ENCODE results near the gene TCAIM. TPM values are rescaled to one million over a fixed set of nuclear protein-coding genes. Genes with fewer than 3 reads are reported as not detected.
A peak's percentile ranks its signal among the peaks of the same experiment; 100 is the strongest.
"Not testable (repeated sequence)": the region's sequence is repeated elsewhere in the genome, so short reads cannot be mapped to it uniquely, and the experiment has no call there.

The TCAIM gene
- total RNA-seq, 1 experiment from 2014 or later, result 13.9 TPM

GRCh38 chr3:44343421-44343820 is 4.9 kb downstream of the TCAIM start:
- DNase-seq (ENCODE audit: low read depth), result no peak

- DNase-seq (ENCODE audit: low read depth), result not testable (repeated sequence)
Observed at GRCh38 chr3:44346590-44346989, 8.0 kb downstream of the TCAIM start.

DNA sequence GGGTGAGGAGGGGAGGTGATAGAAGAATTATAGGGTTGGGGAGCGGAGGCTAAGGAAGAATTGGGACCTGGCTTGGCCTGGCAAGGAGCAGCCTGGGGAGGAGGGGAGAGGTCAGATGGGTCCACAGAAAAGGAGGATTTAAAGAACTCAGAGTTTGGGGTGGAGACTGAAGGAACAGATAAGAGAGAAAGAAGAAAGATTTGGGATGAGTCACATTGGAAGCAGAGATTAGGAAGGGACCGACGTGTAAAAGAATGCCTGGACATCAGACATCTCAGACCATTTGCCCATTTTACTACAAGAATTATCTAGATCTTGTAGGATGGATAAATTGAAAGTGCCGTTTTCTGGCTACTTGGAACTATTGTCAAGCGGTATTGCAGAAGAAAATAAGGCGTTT is 10.4 kb downstream of the TCAIM start:
- no peak for DNase-seq (ENCODE audit: low read depth)

DNA sequence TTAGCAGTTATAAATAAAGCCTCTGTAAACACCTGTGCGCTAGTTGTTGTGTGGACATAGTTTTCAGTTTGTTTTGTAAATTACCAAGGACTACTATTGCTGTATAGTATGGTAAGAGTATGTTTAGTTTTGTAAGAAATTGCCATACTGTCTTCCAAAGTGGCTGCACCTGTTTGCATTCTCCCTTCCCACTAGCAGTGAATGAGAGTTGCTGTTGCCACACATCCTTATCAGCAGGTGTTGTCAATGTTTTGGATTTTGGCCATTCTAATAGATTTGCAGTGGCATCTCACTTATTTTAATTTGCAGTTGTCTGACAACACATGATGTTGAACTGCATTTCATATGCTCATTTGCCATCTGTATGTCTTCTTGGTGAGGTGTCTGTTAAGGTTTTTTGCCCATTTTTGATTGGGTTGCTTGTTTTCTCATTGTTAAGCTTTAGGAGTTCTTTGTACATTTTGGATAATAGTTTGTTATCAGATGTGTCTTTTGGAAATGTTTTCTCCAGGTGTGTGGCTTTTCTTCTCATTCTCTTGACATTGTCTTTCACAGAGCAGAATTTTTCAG is 14.9 kb downstream of the TCAIM start:
- DNase-seq (ENCODE audit: low read depth), result no peak

- peak; percentile 78 for DNase-seq (ENCODE audit: low read depth)
Observed at GRCh38 chr3:44355362-44356033, 16.9 kb downstream of the TCAIM start.

- peak; percentile 2 for DNase-seq (ENCODE audit: low read depth)
Observed at GRCh38 chr3:44359146-44359751, 20.7 kb downstream of the TCAIM start.

- DNase-seq (ENCODE audit: low read depth), result no peak
Observed at GRCh38 chr3:44363591-44363990, 25.0 kb downstream of the TCAIM start.

GRCh38 chr3:44365952-44366351 is 27.4 kb downstream of the TCAIM start:
- no peak for DNase-seq (ENCODE audit: low read depth)

GRCh38 chr3:44375450-44375849 is 36.9 kb downstream of the TCAIM start:
- no peak for DNase-seq (ENCODE audit: low read depth)

- no peak for DNase-seq (ENCODE audit: low read depth)
Observed at GRCh38 chr3:44387404-44387803, 48.8 kb downstream of the TCAIM start.

DNA sequence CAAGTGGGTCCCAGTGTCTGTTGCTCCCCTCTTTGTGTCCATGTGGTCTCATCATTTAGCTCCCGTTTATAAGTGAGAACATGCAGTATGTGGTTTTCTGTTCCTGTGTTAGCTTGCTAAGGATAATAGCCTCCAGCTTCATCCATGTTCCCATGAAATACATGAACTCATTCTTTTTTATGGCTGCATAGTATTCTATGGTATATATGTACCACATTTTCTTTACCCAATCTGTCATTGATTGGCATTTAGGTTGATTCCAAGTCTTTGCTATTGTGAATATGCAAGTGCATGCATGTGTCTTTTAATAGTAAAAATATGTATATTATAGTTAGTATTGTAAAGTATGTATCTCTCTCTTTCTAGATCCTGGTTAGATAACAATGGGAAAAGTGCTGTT is 53.9 kb downstream of the TCAIM start:
- no peak for DNase-seq (ENCODE audit: low read depth)

DNA sequence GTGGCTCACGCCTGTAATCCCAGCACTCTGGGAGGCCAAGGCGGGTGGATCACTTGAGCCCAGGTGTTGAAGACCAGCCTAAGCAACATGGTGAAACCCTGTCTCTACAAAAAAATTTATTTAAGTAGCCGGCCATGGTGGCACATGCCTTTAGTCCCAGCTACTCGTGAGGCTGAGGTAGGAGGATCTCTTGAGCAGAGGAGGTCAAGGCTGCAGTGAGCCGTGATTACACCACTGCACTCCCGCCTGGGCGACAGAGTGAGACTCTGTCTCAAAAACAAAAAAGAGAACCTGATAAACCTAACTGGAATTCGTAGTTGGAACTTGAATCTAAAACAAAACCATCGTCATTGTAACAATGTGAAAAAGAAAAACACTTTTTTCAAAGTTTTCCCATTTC is 57.1 kb downstream of the TCAIM start:
- no peak for DNase-seq (ENCODE audit: low read depth)

- no peak for DNase-seq (ENCODE audit: low read depth)
Observed at GRCh38 chr3:44396200-44397171, 57.9 kb downstream of the TCAIM start.

DNA sequence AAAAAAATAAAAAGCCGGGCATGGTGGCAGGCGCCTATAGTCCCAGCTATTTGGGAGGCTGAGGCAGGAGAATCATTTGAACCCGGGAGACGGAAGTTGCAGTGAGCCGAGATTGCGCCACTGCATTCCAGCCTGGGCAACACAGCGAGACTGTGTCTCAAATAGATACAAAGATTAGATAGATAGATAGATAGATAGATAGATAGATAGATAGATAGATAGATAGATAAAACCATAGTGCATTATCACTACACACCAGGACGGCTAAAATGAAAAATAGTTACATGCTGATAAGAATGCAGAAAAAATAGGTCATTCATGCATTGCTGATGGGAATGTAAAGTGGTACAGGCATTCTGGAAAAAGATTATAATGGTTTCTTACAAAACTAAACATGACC is 59.7 kb downstream of the TCAIM start:
- not testable (repeated sequence) for DNase-seq (ENCODE audit: low read depth)

DNA sequence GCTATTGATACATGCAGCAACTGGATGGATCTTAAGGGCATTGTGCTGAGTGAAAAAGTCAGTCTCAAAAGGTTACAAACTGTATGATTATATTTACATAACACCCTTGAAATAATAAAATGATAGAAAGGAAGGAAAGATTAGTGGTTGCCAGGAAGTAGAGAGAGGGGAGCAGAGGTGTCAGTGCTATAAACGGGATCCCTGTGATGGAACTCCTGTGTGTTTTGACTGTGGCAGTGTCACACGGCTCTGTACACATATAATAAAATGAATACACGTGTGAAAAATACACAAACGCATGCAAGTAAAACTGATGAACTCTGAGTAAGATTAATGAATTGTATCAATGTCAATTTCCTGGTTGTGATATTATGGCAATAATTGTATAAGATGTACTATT is 60.3 kb downstream of the TCAIM start:
- DNase-seq (ENCODE audit: low read depth), result no peak

DNA sequence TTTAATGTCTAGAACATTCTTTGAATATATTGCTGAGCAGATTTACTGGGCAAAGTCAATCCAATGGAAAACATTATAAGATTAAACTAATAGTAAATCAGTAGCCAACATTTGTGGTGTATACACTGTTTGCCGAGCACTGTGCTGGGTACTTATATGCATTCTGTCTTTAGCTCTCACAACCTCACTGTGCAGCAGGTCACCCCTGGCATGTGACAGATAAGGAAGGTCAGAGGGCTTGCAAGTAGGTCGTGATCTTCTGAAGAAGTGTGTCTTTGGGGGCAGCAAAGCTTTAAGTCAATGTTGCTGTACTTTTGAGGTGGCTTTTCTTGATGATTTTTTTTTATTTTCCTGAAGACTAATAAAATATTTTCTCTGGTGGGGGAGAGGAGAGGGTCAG is 62.2 kb downstream of the TCAIM start:
- no peak for DNase-seq (ENCODE audit: low read depth)

DNA sequence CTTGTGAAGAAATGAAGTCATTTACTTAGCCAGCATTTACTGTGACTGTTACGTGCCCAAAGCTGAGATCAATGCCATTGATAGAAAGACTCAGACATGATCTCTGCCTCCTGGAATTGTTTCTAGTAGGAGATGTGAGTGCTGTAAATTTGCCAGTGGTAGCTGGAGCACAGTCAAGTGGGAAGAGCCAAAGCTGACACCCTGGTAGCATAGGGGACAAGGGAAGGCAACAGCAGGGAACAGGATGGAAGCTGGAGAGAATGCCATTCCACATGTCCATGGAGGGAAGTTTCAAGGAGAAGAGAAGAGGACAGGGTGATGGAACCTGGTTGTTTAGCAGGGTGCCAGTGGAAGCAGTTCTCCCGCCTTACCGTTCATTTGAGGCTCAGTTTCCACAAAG is 64.0 kb downstream of the TCAIM start:
- DNase-seq (ENCODE audit: low read depth), result no peak

DNA sequence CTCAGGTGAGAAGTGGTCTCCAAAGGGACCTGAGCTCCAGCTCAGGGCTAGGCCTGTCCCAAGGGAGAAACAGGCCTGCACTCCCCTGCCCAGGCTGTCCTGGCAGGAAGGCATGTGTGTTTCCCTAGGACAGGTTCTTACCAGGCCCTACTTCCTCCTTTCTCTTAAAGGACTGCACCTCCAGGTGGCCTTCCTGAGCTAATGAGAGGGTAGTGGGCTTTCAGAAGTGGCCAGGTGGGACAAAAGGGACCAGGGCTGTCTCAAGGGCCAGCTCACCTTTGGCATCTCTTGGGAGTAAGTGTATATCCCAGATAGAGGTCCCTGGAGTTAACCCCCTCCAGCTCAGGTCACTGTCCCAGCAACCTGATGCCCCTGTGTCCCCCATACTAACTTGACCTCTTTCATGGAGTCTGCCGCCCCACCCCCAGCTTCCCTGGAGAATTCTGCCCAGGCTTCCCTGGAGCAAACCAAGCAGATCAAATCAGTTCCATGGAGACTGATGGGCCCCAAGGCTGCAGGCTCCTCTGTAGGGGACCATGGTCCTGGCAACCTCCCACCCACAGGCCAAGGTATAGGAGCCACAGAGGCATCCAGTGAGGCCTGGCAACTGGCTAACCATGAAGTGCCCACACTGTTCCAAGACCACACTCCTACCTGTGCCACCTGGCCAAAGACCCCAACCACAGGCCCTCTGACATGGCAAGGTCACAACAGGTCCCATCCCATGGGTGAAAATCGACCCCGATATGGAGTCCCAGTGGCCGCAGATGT is 71.3 kb downstream of the TCAIM start:
- DNase-seq (ENCODE audit: low read depth), result no peak

GRCh38 chr3:44411031-44411645 is 72.6 kb downstream of the TCAIM start:
- no peak for DNase-seq (ENCODE audit: low read depth)

- DNase-seq (ENCODE audit: low read depth), result no peak
Observed at GRCh38 chr3:44412365-44412764, 73.8 kb downstream of the TCAIM start.

Data from HT1080 (cell line).